MCF 10A (cell line): ENCODE data around the gene GABRD. TPM values are rescaled to one million over a fixed set of nuclear protein-coding genes. Genes with fewer than 3 reads are reported as not detected.

Experiments used
- BruUV-seq: library from RNA; stranded (reverse); fragments of 400-500 nt; replicated peaks from 2 replicates; lab custom pipeline; 2021; lab: Mats Ljungman, UMichigan
- CTCF ChIA-PET: fragments of 300-600 bp; sonication (Branson Sonifier 250); formaldehyde crosslinking; extraction: SDS; loops from one replicate; lab custom pipeline; 2021; ENCODE audit warnings: antibody characterized with exemption, inconsistent platforms; lab: Yijun Ruan, JAX
- POLR2A ChIA-PET: fragments of 300-600, 350-650 bp; sonication (Branson Sonifier 250); formaldehyde crosslinking; extraction: SDS; loops from one replicate; lab custom pipeline; 2020; ENCODE audit warnings: antibody characterized with exemption, inconsistent platforms; lab: Yijun Ruan, JAX
- DNase-seq: peaks from one replicate; pipeline ENCODE4 v3.0.0-alpha.2; 2018; ENCODE audit not compliant: unreplicated experiment
- H3K27ac Mint-ChIP-seq: one replicate; pipeline ENCODE4 v1.8.0; 2022; ENCODE audit warnings: mild to moderate bottlenecking, low read depth, mixed read lengths; ENCODE audit not compliant: unreplicated experiment
- H3K27me3 Mint-ChIP-seq: one replicate; pipeline ENCODE4 v1.8.0; 2022; ENCODE audit warnings: mixed read lengths; ENCODE audit not compliant: insufficient read depth, unreplicated experiment
- H3K36me3 Mint-ChIP-seq: one replicate; pipeline ENCODE4 v1.8.0; 2022; ENCODE audit warnings: mild to moderate bottlenecking, moderate library complexity, mixed read lengths; ENCODE audit not compliant: insufficient read depth, unreplicated experiment
- H3K4me1 Mint-ChIP-seq: one replicate; pipeline ENCODE4 v1.8.0; 2022; ENCODE audit warnings: mixed read lengths; ENCODE audit not compliant: insufficient read depth, unreplicated experiment
- H3K4me3 Mint-ChIP-seq: one replicate; pipeline ENCODE4 v1.8.0; 2022; ENCODE audit warnings: mild to moderate bottlenecking, moderate library complexity, mixed read lengths; ENCODE audit not compliant: unreplicated experiment
- H3K9me3 Mint-ChIP-seq: one replicate; pipeline ENCODE4 v1.8.0; 2022; ENCODE audit warnings: mixed read lengths; ENCODE audit not compliant: unreplicated experiment
- CTCF ChIP-seq: fragments of 200-600 bp; IDR thresholded peaks from one replicate; pipeline ENCODE4 v1.8.0; 2022; ENCODE audit warnings: antibody characterized with exemption, mild to moderate bottlenecking; ENCODE audit not compliant: unreplicated experiment
- intact Hi-C: fragments of 100-400 bp; cut with micrococcal nuclease; formaldehyde crosslinking; loops from 2 replicates; pipeline ENCODE4 v1.14.1; 2022
- total RNA-seq: library from RNA; stranded (reverse); gene quantifications from 2 replicates; pipeline ENCODE4 v1.2.3, GENCODE V29; 2022

Gene GABRD
- total RNA-seq, 1 experiment from 2014 or later, result not detected

DNA sequence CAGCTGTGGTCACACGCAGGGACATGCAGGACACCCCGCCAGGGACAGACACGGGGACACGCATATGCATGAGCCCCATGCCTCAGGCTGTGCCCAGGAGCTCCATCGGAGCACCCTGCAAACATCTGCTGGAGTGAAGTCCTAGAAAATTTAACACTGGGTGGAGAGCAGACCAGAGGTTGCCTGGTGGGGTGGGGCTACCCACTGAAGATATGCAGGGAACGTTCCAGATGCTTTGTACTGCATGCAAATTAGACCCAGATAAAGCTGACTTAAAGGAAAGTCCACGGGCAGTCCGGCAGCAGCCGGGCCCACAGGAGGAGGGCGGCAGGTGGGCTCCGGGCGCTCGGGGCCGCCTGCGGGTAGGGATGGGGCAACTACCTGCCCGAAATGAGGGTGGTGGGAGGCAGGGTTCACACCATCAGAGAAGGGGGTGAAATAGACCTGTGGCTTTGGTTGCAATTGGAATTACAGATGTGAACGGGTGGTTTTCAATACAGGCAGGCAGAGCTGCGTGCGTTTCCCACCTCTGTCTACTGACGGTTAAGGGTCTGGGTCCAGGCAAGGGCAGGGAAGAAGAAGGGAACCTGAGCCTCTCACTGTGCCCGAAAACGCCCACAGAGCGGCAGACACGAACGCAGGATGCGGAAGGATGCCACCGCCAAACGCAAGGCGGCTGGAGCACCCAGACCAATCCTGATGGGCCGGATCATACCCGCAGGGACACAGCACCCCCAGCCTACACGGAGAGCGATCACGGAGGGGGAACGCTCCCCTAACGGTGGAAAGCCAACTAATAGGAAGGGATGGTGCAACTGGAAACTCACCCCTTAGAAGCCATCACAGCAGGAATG is 36.5 kb upstream of the GABRD start:
- H3K27me3 Mint-ChIP-seq, result no peaks in the 10 kb centered on the region
- intact Hi-C loops, result no loop called here
- H3K27ac Mint-ChIP-seq, result no peak overlapping the region
- no peaks in the 10 kb centered on the region for H3K9me3 Mint-ChIP-seq
- POLR2A ChIA-PET, result no interaction called here
- no peak for TF ChIP-seq CTCF
- no peak overlapping the region for H3K4me3 Mint-ChIP-seq
- no peaks in the 10 kb centered on the region for H3K4me1 Mint-ChIP-seq
- H3K36me3 Mint-ChIP-seq, result no peaks in the 10 kb centered on the region
- CTCF ChIA-PET, result interaction anchor here (0.6 kb wide), 1 partner anchor 28 kb away, joined by 3 read pairs; no protein-coding TSS in a partner anchor
- DNase-seq, result no peak
- no TSS peak for BruUV-seq

GRCh38 chr1:1984560-1985070 is 34.5 kb upstream of the GABRD start:
- H3K27ac Mint-ChIP-seq, result no peak overlapping the region
- BruUV-seq, result no TSS peak
- ChIA-PET POLR2A (no interaction called here), CTCF (no interaction called here)
- H3K27me3 Mint-ChIP-seq, result peaks cover 17% of the 10 kb centered on the region
- H3K4me1 Mint-ChIP-seq, result peaks cover 9% of the 10 kb centered on the region
- no peaks in the 10 kb centered on the region for H3K9me3 Mint-ChIP-seq
- H3K36me3 Mint-ChIP-seq, result no peaks in the 10 kb centered on the region
- H3K4me3 Mint-ChIP-seq, result no peak overlapping the region
- no peak for TF ChIP-seq CTCF
- intact Hi-C loops, result no loop called here
- DNase-seq, result no peak

GRCh38 chr1:1985375-1986050 is 33.6 kb upstream of the GABRD start:
- Mint-ChIP-seq H3K27me3 (peaks cover 19% of the 10 kb centered on the region), H3K27ac (no peak overlapping the region), H3K9me3 (no peaks in the 10 kb centered on the region), H3K36me3 (no peaks in the 10 kb centered on the region), H3K4me1 (peaks cover 9% of the 10 kb centered on the region), H3K4me3 (no peak overlapping the region)
- ChIA-PET CTCF (no interaction called here), POLR2A (no interaction called here)
- intact Hi-C loops, result no loop called here
- TF ChIP-seq CTCF, result no peak
- BruUV-seq, result no TSS peak
- no peak for DNase-seq
